ENCODE results near the gene RTL3.

Gene RTL3

GRCh38 chrX:78622831-78623230 lies 36.3 kb downstream of the RTL3 start:
- Histone ChIP-seq H3K18ac (ENCODE audit: low read length) (no peak overlapping the region), H3K23ac (ENCODE audit: low read depth, low read length, poor library complexity) (no peak overlapping the region), H3K9me3 (replicated peaks in 1 of 2; ENCODE audit: control insufficient read depth in 2 of 2, insufficient read depth in 1 of 2, low read depth in 1 of 2, low read length in 2 of 2) (no peaks in the 10 kb centered on the region), H3K14ac (ENCODE audit: low read length) (no peak overlapping the region), H2BK15ac (ENCODE audit: low read length) (no peak overlapping the region), H3K79me1 (ENCODE audit: low read depth, low read length) (no peaks in the 10 kb centered on the region), H3K9ac (ENCODE audit: low read depth, low read length, poor library complexity) (no peak overlapping the region), H4K8ac (ENCODE audit: low read depth, low read length) (no peak overlapping the region), H2AFZ (ENCODE audit: low read length) (no peak overlapping the region), H3K4me2 (ENCODE audit: insufficient read depth, low read length, poor library complexity, severe bottlenecking) (no peak overlapping the region), H3K4me3 (ENCODE audit: low read length in 2 of 2) (no peak overlapping the region), H3K4ac (ENCODE audit: low read length) (no peak overlapping the region), H3K36me3 (replicated peaks in 1 of 2; ENCODE audit: control insufficient read depth in 2 of 2, insufficient read depth in 2 of 2, low read length in 2 of 2) (no peaks in the 10 kb centered on the region), H2AK5ac (ENCODE audit: low read depth, low read length) (no peak overlapping the region), H2BK12ac (ENCODE audit: low read length) (no peak overlapping the region), H3K27me3 (ENCODE audit: control insufficient read depth in 3 of 3, insufficient read depth in 3 of 3, low read depth in 1 of 3, low read length in 3 of 3) (no peaks in the 10 kb centered on the region), H2BK5ac (ENCODE audit: low read length) (no peak overlapping the region), H4K91ac (ENCODE audit: low read depth, low read length, poor library complexity) (no peak overlapping the region), H3K27ac (replicated peaks; ENCODE audit: low read length) (no peak overlapping the region), H3K4me1 (ENCODE audit: control insufficient read depth in 2 of 2, insufficient read depth in 1 of 2, low read depth in 1 of 2, low read length in 2 of 2) (no peaks in the 10 kb centered on the region), H2BK120ac (ENCODE audit: low read depth, low read length) (no peak overlapping the region)
- WGBS, 2 donors (ENCODE audit: extremely low coverage in 2 of 2, insufficient read length in 2 of 2, insufficient replicate concordance in 1 of 2), result no CpG with 5 or more reads among the region's 1 CpG
- DNase-seq (ENCODE audit: low spot score), result no peak

- no peak for DNase-seq (ENCODE audit: low spot score)
Measured at GRCh38 chrX:78619834-78620233, 39.3 kb downstream of the RTL3 start.

DNA sequence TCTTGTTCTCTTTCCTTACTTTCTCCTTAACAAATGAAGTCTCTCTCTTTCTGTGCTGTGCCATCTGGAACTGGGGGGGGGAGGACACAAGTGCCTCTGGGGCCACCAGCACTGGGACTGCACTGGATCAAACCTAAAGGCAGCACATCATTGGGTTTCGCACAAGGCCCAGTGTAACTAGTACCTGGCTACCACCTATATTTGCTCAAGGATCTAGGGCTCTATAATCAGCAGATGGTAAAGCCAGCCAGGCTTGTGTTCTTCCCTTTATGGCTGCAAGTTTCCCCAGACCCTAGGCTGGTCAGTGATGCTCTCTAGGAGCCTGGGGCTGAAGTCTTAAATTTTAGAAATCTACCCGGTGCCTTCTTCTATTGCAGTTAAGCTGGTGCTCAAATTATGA lies 40.1 kb downstream of the RTL3 start:
- Histone ChIP-seq H2BK15ac (ENCODE audit: low read length) (no peak overlapping the region), H4K91ac (ENCODE audit: low read depth, low read length, poor library complexity) (no peak overlapping the region)

More at GRCh38 chrX:78619834-78620233, 39.3 kb downstream of the RTL3 start:
- no peak overlapping the region for H3K27ac ChIP-seq (replicated peaks; ENCODE audit: low read length)
- no peaks in the 10 kb centered on the region for H3K36me3 ChIP-seq (replicated peaks in 1 of 2; ENCODE audit: control insufficient read depth in 2 of 2, insufficient read depth in 2 of 2, low read length in 2 of 2)
- WGBS, 2 donors (ENCODE audit: extremely low coverage in 2 of 2, insufficient read length in 2 of 2, insufficient replicate concordance in 1 of 2), result no CpG with 5 or more reads among the region's 3 CpGs
- no peak overlapping the region for H2AK5ac ChIP-seq (ENCODE audit: low read depth, low read length)
- no peak overlapping the region for H3K4me2 ChIP-seq (ENCODE audit: insufficient read depth, low read length, poor library complexity, severe bottlenecking)
- H3K9me3 ChIP-seq (replicated peaks in 1 of 2; ENCODE audit: control insufficient read depth in 2 of 2, insufficient read depth in 1 of 2, low read depth in 1 of 2, low read length in 2 of 2), result no peaks in the 10 kb centered on the region
- no peak overlapping the region for H4K8ac ChIP-seq (ENCODE audit: low read depth, low read length)
- H2BK5ac ChIP-seq (ENCODE audit: low read length), result no peak overlapping the region
- H2BK12ac ChIP-seq (ENCODE audit: low read length), result no peak overlapping the region
- H3K18ac ChIP-seq (ENCODE audit: low read length), result no peak overlapping the region
- no peak overlapping the region for H3K9ac ChIP-seq (ENCODE audit: low read depth, low read length, poor library complexity)
- H2BK15ac ChIP-seq (ENCODE audit: low read length), result no peak overlapping the region
- no peak overlapping the region for H3K4me3 ChIP-seq (ENCODE audit: low read length in 2 of 2)
- H3K14ac ChIP-seq (ENCODE audit: low read length), result no peak overlapping the region
- no peaks in the 10 kb centered on the region for H3K4me1 ChIP-seq (ENCODE audit: control insufficient read depth in 2 of 2, insufficient read depth in 1 of 2, low read depth in 1 of 2, low read length in 2 of 2)
- H3K4ac ChIP-seq (ENCODE audit: low read length), result no peak overlapping the region
- no peak overlapping the region for H2AFZ ChIP-seq (ENCODE audit: low read length)
- no peaks in the 10 kb centered on the region for H3K79me1 ChIP-seq (ENCODE audit: low read depth, low read length)
- H3K23ac ChIP-seq (ENCODE audit: low read depth, low read length, poor library complexity), result no peak overlapping the region
- no peak overlapping the region for H4K91ac ChIP-seq (ENCODE audit: low read depth, low read length, poor library complexity)
- H3K27me3 ChIP-seq (ENCODE audit: control insufficient read depth in 3 of 3, insufficient read depth in 3 of 3, low read depth in 1 of 3, low read length in 3 of 3), result no peaks in the 10 kb centered on the region
- H2BK120ac ChIP-seq (ENCODE audit: low read depth, low read length), result no peak overlapping the region

DNA sequence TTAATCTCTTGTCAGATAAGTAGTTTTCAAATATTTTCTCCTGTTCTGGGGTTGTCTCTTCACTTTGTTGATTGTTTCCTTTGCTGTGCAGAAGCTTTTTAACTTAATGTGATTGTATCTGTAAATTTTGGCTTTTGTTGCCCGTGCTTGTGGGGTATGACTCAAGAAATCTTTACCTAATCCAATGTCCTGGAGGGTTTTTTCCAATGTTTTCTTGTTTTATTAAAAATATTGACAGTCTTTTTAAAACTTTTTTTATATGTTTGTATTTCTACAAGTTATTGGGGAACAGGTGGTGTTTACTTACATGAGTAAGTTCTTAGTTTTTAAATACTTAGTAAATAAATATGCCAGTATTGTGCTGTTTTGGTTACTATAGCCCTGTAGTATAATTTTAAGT lies 44.9 kb downstream of the RTL3 start:
- Histone ChIP-seq H3K27me3 (ENCODE audit: control insufficient read depth in 3 of 3, insufficient read depth in 3 of 3, low read depth in 1 of 3, low read length in 3 of 3) (no peaks in the 10 kb centered on the region), H3K14ac (ENCODE audit: low read length) (no peak overlapping the region), H2AK5ac (ENCODE audit: low read depth, low read length) (no peak overlapping the region), H3K4ac (ENCODE audit: low read length) (no peak overlapping the region), H3K9me3 (replicated peaks in 1 of 2; ENCODE audit: control insufficient read depth in 2 of 2, insufficient read depth in 1 of 2, low read depth in 1 of 2, low read length in 2 of 2) (no peaks in the 10 kb centered on the region), H3K9ac (ENCODE audit: low read depth, low read length, poor library complexity) (no peak overlapping the region), H3K4me1 (ENCODE audit: control insufficient read depth in 2 of 2, insufficient read depth in 1 of 2, low read depth in 1 of 2, low read length in 2 of 2) (no peaks in the 10 kb centered on the region), H3K4me3 (ENCODE audit: low read length in 2 of 2) (no peak overlapping the region), H2AFZ (ENCODE audit: low read length) (no peak overlapping the region), H3K27ac (replicated peaks; ENCODE audit: low read length) (no peak overlapping the region), H3K36me3 (replicated peaks in 1 of 2; ENCODE audit: control insufficient read depth in 2 of 2, insufficient read depth in 2 of 2, low read length in 2 of 2) (no peaks in the 10 kb centered on the region), H3K4me2 (ENCODE audit: insufficient read depth, low read length, poor library complexity, severe bottlenecking) (no peak overlapping the region), H3K23ac (ENCODE audit: low read depth, low read length, poor library complexity) (no peak overlapping the region), H2BK5ac (ENCODE audit: low read length) (no peak overlapping the region), H4K8ac (ENCODE audit: low read depth, low read length) (no peak overlapping the region), H3K79me1 (ENCODE audit: low read depth, low read length) (no peaks in the 10 kb centered on the region), H2BK120ac (ENCODE audit: low read depth, low read length) (no peak overlapping the region), H4K91ac (ENCODE audit: low read depth, low read length, poor library complexity) (no peak overlapping the region), H2BK12ac (ENCODE audit: low read length) (no peak overlapping the region), H2BK15ac (ENCODE audit: low read length) (no peak overlapping the region), H3K18ac (ENCODE audit: low read length) (no peak overlapping the region)
- no CpG with 5 or more reads among the region's 1 CpG for WGBS, 2 donors (ENCODE audit: extremely low coverage in 2 of 2, insufficient read length in 2 of 2, insufficient replicate concordance in 1 of 2)
- DNase-seq (ENCODE audit: low spot score), result no peak

More for the DNA sequence above, 40.1 kb downstream of the RTL3 start:
- no peak overlapping the region for H3K4me2 ChIP-seq (ENCODE audit: insufficient read depth, low read length, poor library complexity, severe bottlenecking)
- H2BK5ac ChIP-seq (ENCODE audit: low read length), result no peak overlapping the region
- H3K4me1 ChIP-seq (ENCODE audit: control insufficient read depth in 2 of 2, insufficient read depth in 1 of 2, low read depth in 1 of 2, low read length in 2 of 2), result no peaks in the 10 kb centered on the region
- H3K9ac ChIP-seq (ENCODE audit: low read depth, low read length, poor library complexity), result no peak overlapping the region
- no peaks in the 10 kb centered on the region for H3K36me3 ChIP-seq (replicated peaks in 1 of 2; ENCODE audit: control insufficient read depth in 2 of 2, insufficient read depth in 2 of 2, low read length in 2 of 2)
- H3K27ac ChIP-seq (replicated peaks; ENCODE audit: low read length), result no peak overlapping the region
- no peak for DNase-seq (ENCODE audit: low spot score)
- H3K4me3 ChIP-seq (ENCODE audit: low read length in 2 of 2), result no peak overlapping the region
- no peak overlapping the region for H3K14ac ChIP-seq (ENCODE audit: low read length)
- WGBS, 2 donors (ENCODE audit: extremely low coverage in 2 of 2, insufficient read length in 2 of 2, insufficient replicate concordance in 1 of 2), result no CpG with 5 or more reads among the region's 2 CpGs
- H4K8ac ChIP-seq (ENCODE audit: low read depth, low read length), result no peak overlapping the region
- no peaks in the 10 kb centered on the region for H3K27me3 ChIP-seq (ENCODE audit: control insufficient read depth in 3 of 3, insufficient read depth in 3 of 3, low read depth in 1 of 3, low read length in 3 of 3)
- H3K79me1 ChIP-seq (ENCODE audit: low read depth, low read length), result no peaks in the 10 kb centered on the region
- H3K18ac ChIP-seq (ENCODE audit: low read length), result no peak overlapping the region
- H2AK5ac ChIP-seq (ENCODE audit: low read depth, low read length), result no peak overlapping the region
- no peak overlapping the region for H3K4ac ChIP-seq (ENCODE audit: low read length)
- H2BK120ac ChIP-seq (ENCODE audit: low read depth, low read length), result no peak overlapping the region
- no peaks in the 10 kb centered on the region for H3K9me3 ChIP-seq (replicated peaks in 1 of 2; ENCODE audit: control insufficient read depth in 2 of 2, insufficient read depth in 1 of 2, low read depth in 1 of 2, low read length in 2 of 2)
- H2BK12ac ChIP-seq (ENCODE audit: low read length), result no peak overlapping the region
- no peak overlapping the region for H3K23ac ChIP-seq (ENCODE audit: low read depth, low read length, poor library complexity)
- no peak overlapping the region for H2AFZ ChIP-seq (ENCODE audit: low read length)
